Skeletal muscle satellite cell (primary cell): ENCODE results near the gene LAPTM5.

Source experiments
- H3K27me3 ChIP-seq: 2 replicates; pipeline ENCODE4 v1.7.0; 2013; ENCODE audit warnings: low read length; ENCODE audit not compliant: control insufficient read depth, insufficient read depth
- H3K36me3 ChIP-seq: 2 replicates; pipeline ENCODE4 v1.7.0; 2013; ENCODE audit warnings: mild to moderate bottlenecking, control low read depth, low read length; ENCODE audit not compliant: insufficient read depth
- H3K4me1 ChIP-seq: 2 replicates; pipeline ENCODE4 v1.7.0; 2013; ENCODE audit warnings: low read length; ENCODE audit not compliant: control insufficient read depth, insufficient read depth
- H3K4me2 ChIP-seq: 2 replicates; pipeline ENCODE4 v1.7.0; 2013; ENCODE audit warnings: mild to moderate bottlenecking, low read length
- H3K4me3 ChIP-seq: 2 replicates; pipeline ENCODE4 v1.7.0; 2013; ENCODE audit warnings: low read length
- H3K9ac ChIP-seq: 2 replicates; pipeline ENCODE4 v1.7.0; 2013; ENCODE audit warnings: mild to moderate bottlenecking, low read depth, low read length, moderate library complexity
- H3K9me3 ChIP-seq: replicated peaks from 2 replicates; pipeline ENCODE4 v1.7.0; 2013; ENCODE audit warnings: mild to moderate bottlenecking, control low read depth, low read length

LAPTM5 gene

GRCh38 chr1:30728832-30729638 lies 28.5 kb downstream of the LAPTM5 start:
- Histone ChIP-seq H3K9ac (no peak overlapping the region), H3K27me3 (no peaks in the 10 kb centered on the region), H3K4me3 (no peak overlapping the region), H3K9me3 (no peaks in the 10 kb centered on the region), H3K36me3 (no peaks in the 10 kb centered on the region), H3K4me2 (no peak overlapping the region), H3K4me1 (peaks cover 11% of the 10 kb centered on the region)

- no peak overlapping the region for H3K9ac ChIP-seq
- H3K4me1 ChIP-seq = peaks cover 11% of the 10 kb centered on the region
- no peak overlapping the region for H3K4me3 ChIP-seq
- H3K36me3 ChIP-seq = no peaks in the 10 kb centered on the region
- no peaks in the 10 kb centered on the region for H3K9me3 ChIP-seq
- no peaks in the 10 kb centered on the region for H3K27me3 ChIP-seq
- no peak overlapping the region for H3K4me2 ChIP-seq
These were observed 29.2 kb downstream of the LAPTM5 start for GRCh38 chr1:30728340-30728739.

GRCh38 chr1:30727824-30728223 lies 29.8 kb downstream of the LAPTM5 start:
- Histone ChIP-seq H3K9ac (no peak overlapping the region), H3K9me3 (no peaks in the 10 kb centered on the region), H3K4me2 (no peak overlapping the region), H3K27me3 (no peaks in the 10 kb centered on the region), H3K36me3 (no peaks in the 10 kb centered on the region), H3K4me1 (peaks cover 9% of the 10 kb centered on the region), H3K4me3 (no peak overlapping the region)

GRCh38 chr1:30726773-30727684 lies 30.5 kb downstream of the LAPTM5 start:
- Histone ChIP-seq H3K4me1 (peaks cover 4% of the 10 kb centered on the region), H3K27me3 (no peaks in the 10 kb centered on the region), H3K36me3 (no peaks in the 10 kb centered on the region), H3K9ac (no peak overlapping the region), H3K4me2 (no peak overlapping the region), H3K9me3 (no peaks in the 10 kb centered on the region), H3K4me3 (no peak overlapping the region)

GRCh38 chr1:30726236-30726635 lies 31.3 kb downstream of the LAPTM5 start:
- no peak overlapping the region for H3K9ac ChIP-seq
- H3K4me2 ChIP-seq = no peak overlapping the region
- no peaks in the 10 kb centered on the region for H3K27me3 ChIP-seq
- H3K4me3 ChIP-seq = no peak overlapping the region
- no peaks in the 10 kb centered on the region for H3K36me3 ChIP-seq
- H3K4me1 ChIP-seq = peaks cover 4% of the 10 kb centered on the region
- no peaks in the 10 kb centered on the region for H3K9me3 ChIP-seq

- Histone ChIP-seq H3K27me3 (no peaks in the 10 kb centered on the region), H3K4me3 (no peak overlapping the region), H3K36me3 (no peaks in the 10 kb centered on the region), H3K9ac (no peak overlapping the region), H3K4me1 (peaks cover 4% of the 10 kb centered on the region), H3K4me2 (no peak overlapping the region), H3K9me3 (no peaks in the 10 kb centered on the region)
These were observed 32.0 kb downstream of the LAPTM5 start for GRCh38 chr1:30725450-30726095.

- Histone ChIP-seq H3K4me3 (no peak overlapping the region), H3K4me2 (no peak overlapping the region), H3K9me3 (no peaks in the 10 kb centered on the region), H3K4me1 (peaks cover 4% of the 10 kb centered on the region), H3K36me3 (no peaks in the 10 kb centered on the region), H3K27me3 (no peaks in the 10 kb centered on the region), H3K9ac (no peak overlapping the region)
These were observed 32.7 kb downstream of the LAPTM5 start for GRCh38 chr1:30724655-30725421.

- Histone ChIP-seq H3K4me3 (no peak overlapping the region), H3K9me3 (no peaks in the 10 kb centered on the region), H3K27me3 (no peaks in the 10 kb centered on the region), H3K9ac (no peak overlapping the region), H3K36me3 (no peaks in the 10 kb centered on the region), H3K4me1 (peaks cover 9% of the 10 kb centered on the region), H3K4me2 (no peak overlapping the region)
These were observed 33.4 kb downstream of the LAPTM5 start for GRCh38 chr1:30724175-30724574.

- Histone ChIP-seq H3K9ac (no peak within 1 kb of the TSS), H3K36me3 (no peaks in the 10 kb centered on the region), H3K9me3 (no peaks in the 10 kb centered on the region), H3K4me3 (no peak within 1 kb of the TSS), H3K4me2 (no peak within 1 kb of the TSS), H3K27me3 (no peaks in the 10 kb centered on the region), H3K4me1 (peaks cover 15% of the 10 kb centered on the region)
These were observed 34.2 kb downstream of the LAPTM5 start, which contains the start of gene MATN1 for GRCh38 chr1:30723331-30723755. Gene MATN1, minus strand, starts transcription at chr1:30723585. Its CDS starts 34 bp downstream, at chr1:30723551.

GRCh38 chr1:30721812-30722537 lies 35.6 kb downstream of the LAPTM5 start:
- H3K36me3 ChIP-seq = no peaks in the 10 kb centered on the region
- H3K4me2 ChIP-seq = no peak overlapping the region
- no peaks in the 10 kb centered on the region for H3K9me3 ChIP-seq
- no peak overlapping the region for H3K4me3 ChIP-seq
- peaks cover 11% of the 10 kb centered on the region for H3K4me1 ChIP-seq
- no peak overlapping the region for H3K9ac ChIP-seq
- no peaks in the 10 kb centered on the region for H3K27me3 ChIP-seq
